Heart left ventricle (tissue), 16 donors: ENCODE results near the gene TEFM. TPM values are rescaled to one million over a fixed set of nuclear protein-coding genes. Genes with fewer than 3 reads are reported as not detected.

Experiments
- ATAC-seq, 4 donors: fragments of 200-7000 bp; cut with Tn5 transposase; one replicate each; pipeline ENCODE4 v1.9.1; 2020 to 2022; ENCODE audit warnings: moderate library complexity in 4 of 4, mild to moderate bottlenecking in 3 of 4, moderate number of reproducible peaks in 1 of 4
- DNase-seq, 5 donors: peaks; one replicate each; pipeline ENCODE4 v3.0.0-alpha.2; 2020
- H3K27ac ChIP-seq, 12 donors: fragments of 200-600 bp; sonication (generic) in 4 of 12; one replicate each; pipeline versions ENCODE4 v1.5.0 to v1.8.0; 2016 to 2022; ENCODE audit warnings: mild to moderate bottlenecking in 2 of 12
- H3K27me3 ChIP-seq, 9 donors: fragments of 200-600 bp; sonication (generic) in 2 of 9; one replicate each; pipeline versions ENCODE4 v1.5.1 to v1.8.0; 2016 to 2022; ENCODE audit warnings: mild to moderate bottlenecking in 3 of 9
- H3K36me3 ChIP-seq, 9 donors: fragments of 200-600 bp; sonication (generic) in 2 of 9; one replicate each; pipeline versions ENCODE4 v1.5.0 to v1.8.0; 2018 to 2022; ENCODE audit warnings: mild to moderate bottlenecking in 2 of 9
- H3K4me1 ChIP-seq, 12 donors: fragments of 200-600 bp; sonication (generic) in 4 of 12; one replicate each; pipeline versions ENCODE4 v1.5.0 to v1.8.0; 2016 to 2022; ENCODE audit warnings: mild to moderate bottlenecking in 3 of 12
- H3K4me3 ChIP-seq, 12 donors: fragments of 200-600 bp; sonication (generic) in 4 of 12; one replicate each; pipeline versions ENCODE4 v1.5.0 to v1.8.0; 2017 to 2022; ENCODE audit warnings: mild to moderate bottlenecking in 9 of 12, moderate library complexity in 4 of 12
- H3K9me3 ChIP-seq, 12 donors: fragments of 200-600 bp; sonication (generic) in 4 of 12; one replicate each; pipeline versions ENCODE4 v1.5.0 to v1.8.0; 2016 to 2022; ENCODE audit warnings: mild to moderate bottlenecking in 1 of 12
- CTCF ChIP-seq, 12 donors: fragments of 200-600 bp; sonication (generic) in 4 of 12; IDR thresholded peaks; one replicate each; pipeline versions ENCODE4 v1.5.0 to v1.8.0; 2018 to 2022; ENCODE audit warnings: antibody characterized with exemption in 12 of 12, mild to moderate bottlenecking in 5 of 12
- POLR2A ChIP-seq, 2 donors: fragments of 450-650 bp; IDR thresholded peaks; one replicate each; pipeline ENCODE4 v1.6.1; 2017; ENCODE audit warnings: antibody characterized with exemption in 2 of 2, mild to moderate bottlenecking in 2 of 2, moderate library complexity in 2 of 2
- WGBS, 4 donors: extraction: QIAGEN DNeasy Blood & Tissue Kit in 2 of 4; methylation state at CpG; one replicate each; pipeline versions ENCODE4 v1.1.5 to v1.1.7; 2013 to 2018; 5-methylcytosine and 5-hydroxymethylcytosine counted together
- intact Hi-C, 10 donors: fragments of 100-400 bp; cut with DNase I; formaldehyde crosslinking; loops; one replicate each; pipeline versions ENCODE4 v1.11.1 to v1.14.2; 2022
- polyA plus RNA-seq, 2 donors: library from polyadenylated mRNA; stranded (reverse); fragments of 200-250 nt; gene quantifications; one replicate each; pipeline ENCODE4 v1.2.3, GENCODE V29; 2013
- total RNA-seq, 9 donors: library from RNA; depleted of rRNA in 2 of 9; stranded (reverse); fragments of >200 nt in 2 of 9; fragmentation: NEBNext Ultra II Directional in 3 of 9; extraction: Animal tissue kit (Norgen Biotek cat#: 25700) in 3 of 9; gene quantifications; one replicate each; pipeline versions ENCODE4 v1.1.0 to v1.2.4, GENCODE V29; 2016 to 2023
- donor health status: ischemic (EF 13 %, LVEDD 7.1; RV severe dilation, severe dysfunction).
- donor health status: healthy with polysubstance abuse.
- donor health status: DM: no; HTN: yes; CAD: no.
- donor health status: DM: no; HTN: no; CAD: no.
- donor health status: ischemic (EF 25% LVEDD 6.9; RV normal size, moderate dysfunction).
- donor health status: ischemic (EF 25% LVEDD 5.7; RV mildly dilated, moderate dysfunction).
- donor health status: healthy.
- donor health status: DM: yes; HTN: yes; CAD: no.
- donor health status: ischemic (EF 35%, LVEDD 5.7; RV mildly dilated, moderate dysfunction).
- donor health status: nonischemic (EF 11% LVEDD 7.7; RV severe dilation, severe dysfunction).
- donor health status: DM: yes; HTN: yes; CAD: no.
- donor health status: PGD.
- donor health status: ischemic (EF 29% LVEDD 5.4; RV normal size, mild dysfunction).
- donor health status: nonischemic (EF 23%, LVEDD 6.1; RV moderate dilation, normal function).

TEFM gene
- total and polyA plus RNA-seq, 11 donors: 5.2 to 30.1 (median 13.1) TPM

- Histone ChIP-seq H3K36me3 (peaks cover 0 to 17% (median 0%) of the 10 kb centered on the region in 9 donors), H3K27ac (peak overlapping the region in 9 of 12 donors; percentile 19 to 94 (median 46)), H3K4me3 (no peak overlapping the region), H3K9me3 (no peaks in the 10 kb centered on the region), H3K27me3 (no peaks in the 10 kb centered on the region), H3K4me1 (peaks cover 0 to 75% (median 12%) of the 10 kb centered on the region in 12 donors)
- intact Hi-C loops: no loop called here
- DNase-seq: peak in 3 of 5 donors; percentile 30 to 65 (median 41)
- WGBS, 4 donors: 83 to 90% (median 88%) methylated on average over 8 to 9 of the region's 9 CpGs
- TF ChIP-seq POLR2A (IDR thresholded peaks at IDR 0.05) (no peak), CTCF (IDR thresholded peaks at IDR 0.05) (no peak)
- peak in 3 of 4 donors; percentile 19 to 45 (median 35) for ATAC-seq
Measured at GRCh38 chr17:30952638-30953393, 46.8 kb upstream of the TEFM start.

- Histone ChIP-seq H3K9me3 (no peaks in the 10 kb centered on the region), H3K4me3 (no peak overlapping the region), H3K27ac (peak overlapping the region in 9 of 12 donors; percentile 29 to 94 (median 52)), H3K4me1 (peaks cover 0 to 55% (median 5%) of the 10 kb centered on the region in 12 donors), H3K27me3 (no peaks in the 10 kb centered on the region), H3K36me3 (peaks cover 0 to 34% (median 0%) of the 10 kb centered on the region in 9 donors)
- DNase-seq (peak; percentile 81 to 88 (median 83)), ATAC-seq (peak; percentile 66 to 91 (median 86))
- WGBS, 4 donors: 50 to 65% (median 59%) methylated on average over 8 to 9 of the region's 9 CpGs
- TF ChIP-seq POLR2A (IDR thresholded peaks at IDR 0.05) (no peak), CTCF (IDR thresholded peaks at IDR 0.05) (no peak)
- intact Hi-C loops: no loop called here
Measured at GRCh38 chr17:30950669-30951399, 44.8 kb upstream of the TEFM start.

- DNase-seq (no peak), ATAC-seq (no peak)
- Histone ChIP-seq H3K27ac (peak overlapping the region in 10 of 12 donors; percentile 1 to 94 (median 49)), H3K4me1 (peaks cover 0 to 49% (median 5%) of the 10 kb centered on the region in 12 donors), H3K9me3 (no peaks in the 10 kb centered on the region), H3K36me3 (peaks cover 0 to 38% (median 0%) of the 10 kb centered on the region in 9 donors), H3K27me3 (no peaks in the 10 kb centered on the region), H3K4me3 (no peak overlapping the region)
- 85 to 91% (median 87%) methylated on average over 5 of the region's 5 CpGs for WGBS, 4 donors
- intact Hi-C loops: no loop called here
- TF ChIP-seq POLR2A (IDR thresholded peaks at IDR 0.05) (no peak), CTCF (IDR thresholded peaks at IDR 0.05) (no peak)
Measured at GRCh38 chr17:30950189-30950588, 44.2 kb upstream of the TEFM start.

- TF ChIP-seq CTCF (IDR thresholded peaks at IDR 0.05) (no peak), POLR2A (IDR thresholded peaks at IDR 0.05) (no peak)
- no peak for DNase-seq
- H3K4me3 ChIP-seq: no peak overlapping the region
- H3K9me3 ChIP-seq: no peaks in the 10 kb centered on the region
- peaks cover 0 to 30% (median 4%) of the 10 kb centered on the region in 12 donors for H3K4me1 ChIP-seq
- H3K27ac ChIP-seq: peak overlapping the region in 1 of 12 donors; percentile 4
- 96 to 98% (median 97%) methylated on average over 5 of the region's 5 CpGs for WGBS, 4 donors
- peaks cover 0 to 60% (median 0%) of the 10 kb centered on the region in 9 donors for H3K36me3 ChIP-seq
- no peak for ATAC-seq
- intact Hi-C loops: no loop called here
- no peaks in the 10 kb centered on the region for H3K27me3 ChIP-seq
Measured at GRCh38 chr17:30947796-30948195, 41.8 kb upstream of the TEFM start.
